Neuron (in vitro differentiated cells): ENCODE measurements around the gene TMA7.

Source experiments
- H2AFZ ChIP-seq: one replicate; pipeline ENCODE4 v1.6.1; 2013; ENCODE audit warnings: low read depth, mild to moderate bottlenecking, inconsistent platforms, low read length, moderate library complexity
- H3K27me3 ChIP-seq: one replicate; pipeline ENCODE4 v1.6.1; 2013; ENCODE audit warnings: low read length; ENCODE audit not compliant: insufficient read depth
- H3K36me3 ChIP-seq: one replicate; pipeline ENCODE4 v1.6.1; 2013; ENCODE audit warnings: low read length; ENCODE audit not compliant: insufficient read depth
- H3K4me1 ChIP-seq: one replicate; pipeline ENCODE4 v1.6.1; 2013; ENCODE audit warnings: low read length; ENCODE audit not compliant: insufficient read depth
- H3K4me3 ChIP-seq: 2 replicates; pipeline ENCODE4 v1.5.1; 2013; ENCODE audit warnings: mild to moderate bottlenecking, low read length, moderate library complexity
- H3K9me3 ChIP-seq: one replicate; pipeline ENCODE4 v1.6.1; 2013; ENCODE audit warnings: low read length

Gene TMA7

GRCh38 chr3:48422272-48422671 is 17.8 kb upstream of the TMA7 start:
- Histone ChIP-seq H3K36me3 (peaks cover 77% of the 10 kb centered on the region), H3K9me3 (no peaks in the 10 kb centered on the region), H3K4me3 (no peak overlapping the region), H2AFZ (no peak overlapping the region), H3K27me3 (no peaks in the 10 kb centered on the region), H3K4me1 (peaks cover 16% of the 10 kb centered on the region)

- H3K27me3 ChIP-seq: no peaks in the 10 kb centered on the region
- H3K4me1 ChIP-seq: peaks cover 20% of the 10 kb centered on the region
- no peak overlapping the region for H3K4me3 ChIP-seq
- H2AFZ ChIP-seq: no peak overlapping the region
- H3K36me3 ChIP-seq: peaks cover 73% of the 10 kb centered on the region
- H3K9me3 ChIP-seq: no peaks in the 10 kb centered on the region
Measured at GRCh38 chr3:48422681-48423080, 17.4 kb upstream of the TMA7 start.

- peaks cover 66% of the 10 kb centered on the region for H3K36me3 ChIP-seq
- H2AFZ ChIP-seq: no peak overlapping the region
Measured at GRCh38 chr3:48423241-48423882, 16.7 kb upstream of the TMA7 start.

GRCh38 chr3:48423883-48424695 is 16.0 kb upstream of the TMA7 start:
- H2AFZ ChIP-seq: no peak overlapping the region
- peaks cover 59% of the 10 kb centered on the region for H3K36me3 ChIP-seq
- H3K4me3 ChIP-seq: no peak overlapping the region
- no peaks in the 10 kb centered on the region for H3K9me3 ChIP-seq
- peaks cover 28% of the 10 kb centered on the region for H3K4me1 ChIP-seq
- no peaks in the 10 kb centered on the region for H3K27me3 ChIP-seq

More at GRCh38 chr3:48423241-48423882, 16.7 kb upstream of the TMA7 start:
- no peak overlapping the region for H3K4me3 ChIP-seq
- H3K4me1 ChIP-seq: peaks cover 27% of the 10 kb centered on the region
- H3K9me3 ChIP-seq: no peaks in the 10 kb centered on the region
- H3K27me3 ChIP-seq: no peaks in the 10 kb centered on the region

GRCh38 chr3:48425281-48425812 is 14.7 kb upstream of the TMA7 start:
- Histone ChIP-seq H3K27me3 (no peaks in the 10 kb centered on the region), H3K36me3 (peaks cover 46% of the 10 kb centered on the region), H2AFZ (no peak overlapping the region), H3K9me3 (no peaks in the 10 kb centered on the region), H3K4me1 (peaks cover 37% of the 10 kb centered on the region), H3K4me3 (no peak overlapping the region)

GRCh38 chr3:48426401-48426909 is 13.6 kb upstream of the TMA7 start:
- Histone ChIP-seq H3K4me3 (no peak overlapping the region), H3K36me3 (peaks cover 35% of the 10 kb centered on the region)

GRCh38 chr3:48426944-48427629 is 13.0 kb upstream of the TMA7 start:
- Histone ChIP-seq H3K36me3 (peaks cover 31% of the 10 kb centered on the region), H3K27me3 (no peaks in the 10 kb centered on the region), H3K4me3 (peak overlapping the region; percentile 51), H2AFZ (no peak overlapping the region), H3K4me1 (peaks cover 39% of the 10 kb centered on the region), H3K9me3 (no peaks in the 10 kb centered on the region)

More at GRCh38 chr3:48426401-48426909, 13.6 kb upstream of the TMA7 start:
- H3K4me1 ChIP-seq: peaks cover 39% of the 10 kb centered on the region
- no peaks in the 10 kb centered on the region for H3K27me3 ChIP-seq
- no peaks in the 10 kb centered on the region for H3K9me3 ChIP-seq
- H2AFZ ChIP-seq: no peak overlapping the region

- peaks cover 39% of the 10 kb centered on the region for H3K4me1 ChIP-seq
- H3K9me3 ChIP-seq: no peaks in the 10 kb centered on the region
- no peak overlapping the region for H2AFZ ChIP-seq
- peak overlapping the region; percentile 51 for H3K4me3 ChIP-seq
- H3K36me3 ChIP-seq: peaks cover 32% of the 10 kb centered on the region
- no peaks in the 10 kb centered on the region for H3K27me3 ChIP-seq
Measured at GRCh38 chr3:48427630-48427962, 12.5 kb upstream of the TMA7 start.

- peak overlapping the region; percentile 51 for H3K4me3 ChIP-seq
- H3K36me3 ChIP-seq: peaks cover 31% of the 10 kb centered on the region
- peaks cover 39% of the 10 kb centered on the region for H3K4me1 ChIP-seq
- H3K27me3 ChIP-seq: no peaks in the 10 kb centered on the region
- H3K9me3 ChIP-seq: no peaks in the 10 kb centered on the region
- no peak overlapping the region for H2AFZ ChIP-seq
Measured at GRCh38 chr3:48428088-48428571, 11.9 kb upstream of the TMA7 start.

- H3K9me3 ChIP-seq: no peaks in the 10 kb centered on the region
- peaks cover 39% of the 10 kb centered on the region for H3K4me1 ChIP-seq
- peak overlapping the region; percentile 34 for H2AFZ ChIP-seq
- H3K36me3 ChIP-seq: peaks cover 31% of the 10 kb centered on the region
- H3K27me3 ChIP-seq: no peaks in the 10 kb centered on the region
- peak overlapping the region; percentile 51 for H3K4me3 ChIP-seq
Measured at GRCh38 chr3:48428572-48429316, 11.3 kb upstream of the TMA7 start.

- Histone ChIP-seq H3K4me1 (peaks cover 39% of the 10 kb centered on the region), H3K36me3 (peaks cover 27% of the 10 kb centered on the region)
Measured at GRCh38 chr3:48429317-48429959, 10.6 kb upstream of the TMA7 start.

More at GRCh38 chr3:48429317-48429959, 10.6 kb upstream of the TMA7 start:
- Histone ChIP-seq H3K27me3 (no peaks in the 10 kb centered on the region), H2AFZ (peak overlapping the region; percentile 34), H3K4me3 (peak overlapping the region; percentile 51), H3K9me3 (no peaks in the 10 kb centered on the region)
